Dendritic cell treated with granulocyte-macrophage colony-stimulating factor and Interleukin-4, amounts not matched to agents 40 ng/mL and 50 ng/mL, for 4 days (primary cell): ENCODE data around the gene IQGAP2.
"Not testable (repeated sequence)": the region's sequence is repeated elsewhere in the genome, so short reads cannot be mapped to it uniquely, and the experiment has no call there.

ENCODE experiments used
- H3K27ac Mint-ChIP-seq: one replicate; pipeline ENCODE4 v1.8.0; 2022; ENCODE audit warnings: mild to moderate bottlenecking, mixed read lengths
- H3K27me3 Mint-ChIP-seq: one replicate; pipeline ENCODE4 v1.8.0; 2022; ENCODE audit warnings: mild to moderate bottlenecking, mixed read lengths
- H3K36me3 Mint-ChIP-seq: one replicate; pipeline ENCODE4 v1.8.0; 2022; ENCODE audit warnings: low read depth, mixed read lengths
- H3K4me1 Mint-ChIP-seq: one replicate; pipeline ENCODE4 v1.8.0; 2022; ENCODE audit warnings: low read depth, mixed read lengths
- H3K4me3 Mint-ChIP-seq: one replicate; pipeline ENCODE4 v1.8.0; 2022; ENCODE audit warnings: mild to moderate bottlenecking, moderate library complexity, mixed read lengths
- H3K9me3 Mint-ChIP-seq: one replicate; pipeline ENCODE4 v1.8.0; 2022; ENCODE audit warnings: mixed read lengths
- intact Hi-C: fragments of 100-400 bp; cut with micrococcal nuclease; formaldehyde crosslinking; loops from one replicate; pipeline ENCODE4 v1.15.0; 2022

Gene IQGAP2

GRCh38 chr5:76414788-76415187, 11.7 kb downstream of the IQGAP2 start:
- peaks cover 42% of the 10 kb centered on the region for H3K4me1 Mint-ChIP-seq
- intact Hi-C loops: no loop called here
- H3K27ac Mint-ChIP-seq: no peak overlapping the region
- H3K4me3 Mint-ChIP-seq: no peak overlapping the region
- no peaks in the 10 kb centered on the region for H3K9me3 Mint-ChIP-seq
- peaks cover 14% of the 10 kb centered on the region for H3K36me3 Mint-ChIP-seq
- H3K27me3 Mint-ChIP-seq: no peaks in the 10 kb centered on the region

- no peak overlapping the region for H3K27ac Mint-ChIP-seq
- H3K4me3 Mint-ChIP-seq: no peak overlapping the region
Observed at GRCh38 chr5:76415855-76416254, 12.8 kb downstream of the IQGAP2 start.

GRCh38 chr5:76419597-76420298, 16.7 kb downstream of the IQGAP2 start:
- peaks cover 51% of the 10 kb centered on the region for H3K4me1 Mint-ChIP-seq
- peaks cover 22% of the 10 kb centered on the region for H3K36me3 Mint-ChIP-seq
- H3K27ac Mint-ChIP-seq: no peak overlapping the region
- intact Hi-C loops: no loop called here
- no peak overlapping the region for H3K4me3 Mint-ChIP-seq
- no peaks in the 10 kb centered on the region for H3K9me3 Mint-ChIP-seq
- H3K27me3 Mint-ChIP-seq: no peaks in the 10 kb centered on the region

More at GRCh38 chr5:76415855-76416254, 12.8 kb downstream of the IQGAP2 start:
- Mint-ChIP-seq H3K4me1 (peaks cover 44% of the 10 kb centered on the region), H3K27me3 (no peaks in the 10 kb centered on the region), H3K9me3 (no peaks in the 10 kb centered on the region), H3K36me3 (peaks cover 21% of the 10 kb centered on the region)
- intact Hi-C loops: no loop called here

GRCh38 chr5:76422227-76422626, 19.1 kb downstream of the IQGAP2 start:
- Mint-ChIP-seq H3K9me3 (no peaks in the 10 kb centered on the region), H3K4me1 (peaks cover 63% of the 10 kb centered on the region), H3K27ac (no peak overlapping the region), H3K4me3 (no peak overlapping the region), H3K36me3 (peaks cover 17% of the 10 kb centered on the region), H3K27me3 (no peaks in the 10 kb centered on the region)
- intact Hi-C loops: no loop called here

GRCh38 chr5:76422742-76423141, 19.7 kb downstream of the IQGAP2 start:
- Mint-ChIP-seq H3K4me1 (peaks cover 68% of the 10 kb centered on the region), H3K36me3 (peaks cover 22% of the 10 kb centered on the region), H3K9me3 (no peaks in the 10 kb centered on the region), H3K27ac (no peak overlapping the region), H3K4me3 (no peak overlapping the region), H3K27me3 (no peaks in the 10 kb centered on the region)
- intact Hi-C loops: no loop called here

GRCh38 chr5:76425146-76425545, 22.1 kb downstream of the IQGAP2 start:
- Mint-ChIP-seq H3K36me3 (peaks cover 18% of the 10 kb centered on the region), H3K27ac (no peak overlapping the region), H3K4me1 (peaks cover 58% of the 10 kb centered on the region), H3K4me3 (no peak overlapping the region), H3K9me3 (no peaks in the 10 kb centered on the region), H3K27me3 (no peaks in the 10 kb centered on the region)
- intact Hi-C loops: no loop called here

GRCh38 chr5:76425928-76426804, 23.1 kb downstream of the IQGAP2 start:
- Mint-ChIP-seq H3K4me3 (no peak overlapping the region), H3K27me3 (no peaks in the 10 kb centered on the region), H3K9me3 (no peaks in the 10 kb centered on the region), H3K27ac (no peak overlapping the region), H3K4me1 (peaks cover 50% of the 10 kb centered on the region), H3K36me3 (peaks cover 10% of the 10 kb centered on the region)
- intact Hi-C loops: no loop called here

- intact Hi-C loops: no loop called here
- Mint-ChIP-seq H3K4me1 (peaks cover 42% of the 10 kb centered on the region), H3K4me3 (no peak overlapping the region), H3K36me3 (peaks cover 10% of the 10 kb centered on the region), H3K27me3 (no peaks in the 10 kb centered on the region), H3K9me3 (no peaks in the 10 kb centered on the region), H3K27ac (no peak overlapping the region)
Observed at GRCh38 chr5:76427206-76428140, 24.4 kb downstream of the IQGAP2 start.

GRCh38 chr5:76428550-76428949, 25.5 kb downstream of the IQGAP2 start:
- H3K9me3 Mint-ChIP-seq, H3K27ac Mint-ChIP-seq, intact Hi-C loops, H3K27me3 Mint-ChIP-seq, H3K36me3 Mint-ChIP-seq, H3K4me3 Mint-ChIP-seq: not testable (repeated sequence)
- H3K4me1 Mint-ChIP-seq: peaks cover 43% of the 10 kb centered on the region

GRCh38 chr5:76433261-76433660, 30.2 kb downstream of the IQGAP2 start:
- intact Hi-C loops: no loop called here
- Mint-ChIP-seq H3K4me3 (no peak overlapping the region), H3K27ac (peak overlapping the region; percentile 41), H3K4me1 (peaks cover 12% of the 10 kb centered on the region), H3K36me3 (no peaks in the 10 kb centered on the region), H3K27me3 (no peaks in the 10 kb centered on the region), H3K9me3 (peaks cover 6% of the 10 kb centered on the region)

GRCh38 chr5:76437507-76437906, 34.4 kb downstream of the IQGAP2 start:
- H3K27me3 Mint-ChIP-seq, H3K4me3 Mint-ChIP-seq, H3K27ac Mint-ChIP-seq, H3K36me3 Mint-ChIP-seq, intact Hi-C loops, H3K9me3 Mint-ChIP-seq: not testable (repeated sequence)
- peaks cover 15% of the 10 kb centered on the region for H3K4me1 Mint-ChIP-seq

GRCh38 chr5:76438025-76438424, 34.9 kb downstream of the IQGAP2 start:
- Mint-ChIP-seq H3K4me3 (no peak overlapping the region), H3K36me3 (peaks cover 8% of the 10 kb centered on the region), H3K27me3 (no peaks in the 10 kb centered on the region), H3K27ac (peak overlapping the region; percentile 18), H3K4me1 (peaks cover 12% of the 10 kb centered on the region), H3K9me3 (peaks cover 6% of the 10 kb centered on the region)
- intact Hi-C loops: no loop called here

- Mint-ChIP-seq H3K9me3 (peaks cover 6% of the 10 kb centered on the region), H3K36me3 (peaks cover 8% of the 10 kb centered on the region), H3K27ac (no peak overlapping the region), H3K27me3 (no peaks in the 10 kb centered on the region), H3K4me3 (no peak overlapping the region), H3K4me1 (peaks cover 7% of the 10 kb centered on the region)
- intact Hi-C loops: no loop called here
Observed at GRCh38 chr5:76439201-76439600, 36.1 kb downstream of the IQGAP2 start.

- Mint-ChIP-seq H3K4me3 (no peak overlapping the region), H3K9me3 (peaks cover 6% of the 10 kb centered on the region), H3K27ac (no peak overlapping the region), H3K27me3 (no peaks in the 10 kb centered on the region), H3K36me3 (peaks cover 10% of the 10 kb centered on the region), H3K4me1 (peaks cover 7% of the 10 kb centered on the region)
- intact Hi-C loops: no loop called here
Observed at GRCh38 chr5:76439929-76440328, 36.8 kb downstream of the IQGAP2 start.
